Osteoblast (primary cell): ENCODE data around the gene ZMIZ1. TPM values are rescaled to one million over a fixed set of nuclear protein-coding genes. Genes with fewer than 3 reads are reported as not detected.
A peak's percentile ranks its signal among the peaks of the same experiment; 100 is the strongest.

Experiments
- DNase-seq: peaks from one replicate; pipeline ENCODE4 v3.0.0; 2011; ENCODE audit warnings: low spot score, mixed read lengths; ENCODE audit not compliant: insufficient read length; ENCODE audit errors: missing footprints
- H2AFZ ChIP-seq: 2 replicates; pipeline ENCODE4 v1.6.0; 2011; ENCODE audit warnings: mild to moderate bottlenecking, low read length
- H3K27ac ChIP-seq: 2 replicates; pipeline ENCODE4 v1.5.1; 2011; ENCODE audit warnings: mild to moderate bottlenecking, low read depth, low read length, moderate library complexity
- H3K27me3 ChIP-seq: 2 replicates; pipeline ENCODE4 v1.6.0; 2012; ENCODE audit warnings: mild to moderate bottlenecking, control low read depth, inconsistent platforms, low read length, moderate library complexity; ENCODE audit not compliant: insufficient read depth
- H3K36me3 ChIP-seq: 2 replicates; pipeline ENCODE4 v1.5.1; 2011; ENCODE audit warnings: mild to moderate bottlenecking, low read length, control low read depth, moderate library complexity; ENCODE audit not compliant: insufficient read depth
- H3K4me1 ChIP-seq: 2 replicates; pipeline ENCODE4 v1.5.1; 2011; ENCODE audit warnings: mild to moderate bottlenecking, low read length, control low read depth, moderate library complexity; ENCODE audit not compliant: insufficient read depth
- H3K4me2 ChIP-seq: 2 replicates; pipeline ENCODE4 v1.6.0; 2011; ENCODE audit warnings: mild to moderate bottlenecking, low read length; ENCODE audit not compliant: insufficient read depth
- H3K4me3 ChIP-seq: fragments of 200-600 bp; sonication (generic); 3 replicates; pipeline ENCODE4 v1.5.1; 2012; ENCODE audit warnings: mild to moderate bottlenecking, low read length, inconsistent platforms; ENCODE audit not compliant: insufficient read depth
- H3K79me2 ChIP-seq: 2 replicates; pipeline ENCODE4 v1.6.0; 2012; ENCODE audit warnings: mild to moderate bottlenecking, low read length, control low read depth, inconsistent platforms; ENCODE audit not compliant: insufficient read depth
- H3K9me3 ChIP-seq: 2 replicates; pipeline ENCODE4 v1.5.1; 2011; ENCODE audit warnings: low read depth, low read length, control low read depth
- H4K20me1 ChIP-seq: 2 replicates; pipeline ENCODE4 v1.6.0; 2012; ENCODE audit warnings: mild to moderate bottlenecking, low read length, control low read depth; ENCODE audit not compliant: insufficient read depth
- CTCF ChIP-seq: IDR thresholded peaks from 2 replicates; pipeline ENCODE4 v1.5.1; 2011; ENCODE audit warnings: mild to moderate bottlenecking, low read depth, low read length, moderate library complexity; ENCODE audit errors: extremely low read depth
- total RNA-seq: library from RNA; depleted of rRNA; stranded (reverse); fragments of >200 nt; gene quantifications from 2 replicates; pipeline ENCODE4 v1.2.3, GENCODE V29; 2012

ZMIZ1 gene
- total RNA-seq, 1 donor, result 40.9 TPM

GRCh38 chr10:79093658-79094411, 25.1 kb downstream of the ZMIZ1 start:
- Histone ChIP-seq H3K4me2 (peak overlapping the region; percentile 20), H3K79me2 (peaks cover 97% of the 10 kb centered on the region), H3K27me3 (no peaks in the 10 kb centered on the region), H3K27ac (peak overlapping the region; percentile 65), H3K4me3 (no peak overlapping the region), H3K36me3 (peaks cover 7% of the 10 kb centered on the region), H3K9me3 (no peaks in the 10 kb centered on the region), H2AFZ (no peak overlapping the region), H4K20me1 (peaks cover 90% of the 10 kb centered on the region), H3K4me1 (peaks cover 40% of the 10 kb centered on the region)
- DNase-seq, result no peak
- no peak for TF ChIP-seq CTCF

GRCh38 chr10:79094412-79095175, 25.8 kb downstream of the ZMIZ1 start:
- H3K79me2 ChIP-seq, result peaks cover 97% of the 10 kb centered on the region
- H3K4me2 ChIP-seq, result no peak overlapping the region
- H3K27me3 ChIP-seq, result no peaks in the 10 kb centered on the region
- peaks cover 42% of the 10 kb centered on the region for H3K4me1 ChIP-seq
- DNase-seq, result no peak
- H3K27ac ChIP-seq, result peak overlapping the region; percentile 65
- H2AFZ ChIP-seq, result no peak overlapping the region
- H3K4me3 ChIP-seq, result no peak overlapping the region
- TF ChIP-seq CTCF, result no peak
- H4K20me1 ChIP-seq, result peaks cover 91% of the 10 kb centered on the region
- H3K36me3 ChIP-seq, result peaks cover 7% of the 10 kb centered on the region
- H3K9me3 ChIP-seq, result no peaks in the 10 kb centered on the region

GRCh38 chr10:79095316-79095715, 26.6 kb downstream of the ZMIZ1 start:
- Histone ChIP-seq H3K27ac (no peak overlapping the region), H3K4me2 (no peak overlapping the region), H3K36me3 (peaks cover 7% of the 10 kb centered on the region), H4K20me1 (peaks cover 92% of the 10 kb centered on the region), H3K79me2 (peaks cover 97% of the 10 kb centered on the region), H3K4me1 (peaks cover 37% of the 10 kb centered on the region), H3K9me3 (no peaks in the 10 kb centered on the region), H3K27me3 (no peaks in the 10 kb centered on the region), H3K4me3 (no peak overlapping the region), H2AFZ (no peak overlapping the region)
- no peak for DNase-seq
- TF ChIP-seq CTCF, result no peak

GRCh38 chr10:79096514-79096913, 27.7 kb downstream of the ZMIZ1 start:
- Histone ChIP-seq H3K79me2 (peaks cover 97% of the 10 kb centered on the region), H3K4me2 (no peak overlapping the region), H3K36me3 (peaks cover 8% of the 10 kb centered on the region), H3K4me3 (no peak overlapping the region), H3K27me3 (no peaks in the 10 kb centered on the region), H2AFZ (no peak overlapping the region), H3K9me3 (no peaks in the 10 kb centered on the region), H4K20me1 (peaks cover 92% of the 10 kb centered on the region), H3K27ac (peak overlapping the region; percentile 17), H3K4me1 (peaks cover 39% of the 10 kb centered on the region)
- DNase-seq, result no peak
- TF ChIP-seq CTCF, result no peak
